CD8-positive, alpha-beta memory T cell (primary cell): Measurements from ENCODE around the gene TMEM179. TPM values are rescaled to one million over a fixed set of nuclear protein-coding genes. Genes with fewer than 3 reads are reported as not detected.

Source experiments
- CTCF ChIA-PET: fragments of 350-600 bp; sonication (Branson Sonifier 250); formaldehyde crosslinking; loops from one replicate; lab custom pipeline; 2021; ENCODE audit warnings: antibody characterized with exemption; lab: Charles Lee
- POLR2A ChIA-PET: fragments of 350-600 bp; sonication (Branson Sonifier 250); formaldehyde crosslinking; loops from one replicate; lab custom pipeline; 2021; ENCODE audit warnings: antibody characterized with exemption; lab: Charles Lee
- DNase-seq, 5 donors: peaks; one replicate each; pipeline versions ENCODE4 v3.0.0 to v3.0.0-alpha.2; 2020 to 2022; ENCODE audit warnings: mixed read lengths in 1 of 5
- H3K27ac ChIP-seq: one replicate; pipeline ENCODE4 v1.7.0; 2013; ENCODE audit warnings: low read depth, mild to moderate bottlenecking, low read length, moderate library complexity
- H3K27me3 ChIP-seq: 2 replicates; pipeline ENCODE4 v1.7.0; 2013; ENCODE audit warnings: low read length, mild to moderate bottlenecking; ENCODE audit not compliant: insufficient read depth, poor library complexity, severe bottlenecking
- H3K36me3 ChIP-seq: 2 replicates; pipeline ENCODE4 v1.7.0; 2013; ENCODE audit warnings: mild to moderate bottlenecking, low read length, moderate library complexity; ENCODE audit not compliant: insufficient read depth
- H3K4me1 ChIP-seq: 2 replicates; pipeline ENCODE4 v1.7.0; 2013; ENCODE audit warnings: mild to moderate bottlenecking, low read length, moderate library complexity; ENCODE audit not compliant: insufficient read depth
- H3K4me3 ChIP-seq: 2 replicates; pipeline ENCODE4 v1.7.0; 2013; ENCODE audit warnings: mild to moderate bottlenecking, low read length
- H3K9me3 ChIP-seq: 2 replicates; pipeline ENCODE4 v1.7.0; 2013; ENCODE audit warnings: mild to moderate bottlenecking, low read length
- H3K27ac Mint-ChIP-seq, 8 donors: one replicate each; pipeline ENCODE4 v1.8.0; 2020 to 2021; ENCODE audit warnings: mixed read lengths in 8 of 8, mild to moderate bottlenecking in 6 of 8, inconsistent platforms in 3 of 8, moderate library complexity in 3 of 8
- H3K27me3 Mint-ChIP-seq, 2 donors: one replicate each; pipeline ENCODE4 v1.8.0; 2020 to 2021; ENCODE audit warnings: mixed read lengths in 2 of 2, mild to moderate bottlenecking in 1 of 2, moderate library complexity in 1 of 2
- H3K36me3 Mint-ChIP-seq, 3 donors: one replicate each; pipeline ENCODE4 v1.8.0; 2020 to 2021; ENCODE audit warnings: mixed read lengths in 3 of 3, inconsistent platforms in 1 of 3, mild to moderate bottlenecking in 1 of 3
- H3K4me1 Mint-ChIP-seq, 3 donors: one replicate each; pipeline ENCODE4 v1.8.0; 2020 to 2021; ENCODE audit warnings: mixed read lengths in 3 of 3, inconsistent platforms in 1 of 3, mild to moderate bottlenecking in 1 of 3
- H3K4me3 Mint-ChIP-seq, 7 donors: one replicate each; pipeline ENCODE4 v1.8.0; 2020 to 2021; ENCODE audit warnings: mixed read lengths in 7 of 7, mild to moderate bottlenecking in 6 of 7, moderate library complexity in 4 of 7, inconsistent platforms in 2 of 7
- H3K9me3 Mint-ChIP-seq, 5 donors: one replicate each; pipeline ENCODE4 v1.8.0; 2020 to 2022; ENCODE audit warnings: mixed read lengths in 5 of 5, mild to moderate bottlenecking in 3 of 5, moderate library complexity in 2 of 5, inconsistent platforms in 1 of 5
- polyA plus RNA-seq: library from polyadenylated mRNA; unstranded; fragments of 300-500 nt; fragmentation: Illumina TruSeq; gene quantifications from one replicate; pipeline ENCODE4 v1.2.3, GENCODE V29; 2021
- total RNA-seq, 2 experiments: library from RNA; stranded (reverse); gene quantifications; one replicate each; pipeline ENCODE4 v1.2.3, GENCODE V29; 2021

Gene TMEM179
- total and polyA plus RNA-seq, 3 experiments from 2014 or later = 0.31 TPM; not detected in 2

DNA sequence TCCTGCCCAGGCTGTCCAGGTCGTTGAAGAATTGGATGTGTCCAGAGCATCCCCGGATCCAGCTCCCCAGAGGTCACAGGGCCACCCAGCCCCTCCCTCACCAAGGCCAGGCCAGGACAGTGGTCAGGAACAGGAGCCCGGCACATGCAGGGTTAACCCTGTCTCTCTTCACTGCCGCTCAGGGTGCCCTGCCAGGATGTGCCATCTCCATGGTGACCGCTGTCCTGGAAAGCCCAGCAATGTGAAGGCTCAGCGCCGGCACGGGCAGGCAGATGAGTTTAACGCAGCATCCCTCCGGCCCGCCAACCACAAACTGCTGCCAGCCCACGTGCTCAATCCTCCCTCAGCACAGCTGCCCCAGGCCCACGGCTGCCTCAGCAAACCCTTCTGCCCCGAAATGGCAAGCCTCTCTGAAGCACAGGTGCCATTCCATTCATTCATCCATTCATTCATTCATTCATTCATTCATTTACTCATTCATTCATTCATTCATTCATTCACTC, 4.4 kb downstream of the TMEM179 start:
- Mint-ChIP-seq H3K4me3 (no peak overlapping the region), H3K27ac (peak overlapping the region in 1 of 8 donors; percentile 18), H3K4me1 (peaks cover 0 to 3% (median 0%) of the 10 kb centered on the region in 3 donors), H3K9me3 (no peaks in the 10 kb centered on the region), H3K36me3 (no peaks in the 10 kb centered on the region), H3K27me3 (peaks cover 23 to 54% of the 10 kb centered on the region in 2 donors)
- Histone ChIP-seq H3K4me1 (no peaks in the 10 kb centered on the region), H3K27me3 (no peaks in the 10 kb centered on the region), H3K4me3 (no peak overlapping the region), H3K36me3 (no peaks in the 10 kb centered on the region), H3K9me3 (no peaks in the 10 kb centered on the region), H3K27ac (no peak overlapping the region)
- ChIA-PET POLR2A (no interaction called here), CTCF (no interaction called here)
- no peak for DNase-seq

DNA sequence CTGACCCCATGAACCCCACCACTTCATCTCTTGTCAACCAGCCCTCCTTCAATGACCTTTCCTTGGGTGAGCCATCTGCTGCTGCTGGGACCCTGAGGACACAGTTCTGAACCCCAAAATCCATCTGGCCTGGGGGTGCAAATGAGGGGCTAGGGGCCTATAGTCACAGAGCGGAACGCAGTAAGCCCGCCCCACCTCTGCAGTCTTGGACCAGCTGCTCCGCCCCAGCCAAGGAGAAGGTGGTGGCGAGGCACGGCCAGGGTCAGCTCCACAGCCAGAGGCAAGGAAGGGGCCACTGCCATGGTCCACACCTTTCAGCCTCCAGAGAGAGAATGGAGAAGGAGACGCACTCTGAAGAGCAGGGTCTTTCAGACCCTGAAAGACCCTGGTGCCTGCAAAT, 5.1 kb downstream of the TMEM179 start:
- Mint-ChIP-seq H3K27ac (no peak overlapping the region), H3K4me3 (no peak overlapping the region), H3K27me3 (peaks cover 19 to 51% of the 10 kb centered on the region in 2 donors), H3K36me3 (no peaks in the 10 kb centered on the region), H3K9me3 (no peaks in the 10 kb centered on the region), H3K4me1 (peaks cover 0 to 3% (median 0%) of the 10 kb centered on the region in 3 donors)
- H3K27me3 ChIP-seq = no peaks in the 10 kb centered on the region
- POLR2A ChIA-PET = no interaction called here
- no peaks in the 10 kb centered on the region for H3K9me3 ChIP-seq
- H3K4me1 ChIP-seq = no peaks in the 10 kb centered on the region
- H3K4me3 ChIP-seq = no peak overlapping the region
- no peaks in the 10 kb centered on the region for H3K36me3 ChIP-seq
- CTCF ChIA-PET = no interaction called here
- DNase-seq = no peak
- no peak overlapping the region for H3K27ac ChIP-seq

DNA sequence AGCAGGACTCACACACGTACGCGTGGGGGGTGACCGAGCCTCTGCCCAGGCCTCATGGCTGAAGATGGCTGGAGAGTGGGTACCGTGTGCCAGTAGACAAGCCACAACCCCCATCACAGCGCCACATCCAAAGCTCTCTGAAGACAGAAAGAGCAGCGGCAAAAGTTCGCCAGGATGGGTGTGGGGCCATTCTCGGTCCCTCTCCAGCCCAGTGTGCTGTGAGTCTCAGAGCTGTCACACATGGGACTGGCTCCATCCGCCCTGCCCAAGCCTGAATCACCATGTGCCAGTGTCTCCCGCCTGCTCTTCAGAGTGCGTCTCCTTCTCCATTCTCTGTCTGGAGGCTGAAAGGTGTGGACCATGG, 5.7 kb downstream of the TMEM179 start:
- H3K4me1 ChIP-seq = no peaks in the 10 kb centered on the region
- H3K9me3 ChIP-seq = no peaks in the 10 kb centered on the region
- no peak overlapping the region for H3K4me3 Mint-ChIP-seq
- DNase-seq = peak in 1 of 5 donors; percentile 26
- H3K4me3 ChIP-seq = no peak overlapping the region
- no peaks in the 10 kb centered on the region for H3K9me3 Mint-ChIP-seq
- H3K27me3 Mint-ChIP-seq = peaks cover 17 to 48% of the 10 kb centered on the region in 2 donors
- H3K4me1 Mint-ChIP-seq = peaks cover 0 to 3% (median 0%) of the 10 kb centered on the region in 3 donors
- H3K27me3 ChIP-seq = no peaks in the 10 kb centered on the region
- ChIA-PET CTCF (no interaction called here), POLR2A (no interaction called here)
- no peak overlapping the region for H3K27ac ChIP-seq
- H3K36me3 Mint-ChIP-seq = no peaks in the 10 kb centered on the region
- no peaks in the 10 kb centered on the region for H3K36me3 ChIP-seq
- H3K27ac Mint-ChIP-seq = no peak overlapping the region

DNA sequence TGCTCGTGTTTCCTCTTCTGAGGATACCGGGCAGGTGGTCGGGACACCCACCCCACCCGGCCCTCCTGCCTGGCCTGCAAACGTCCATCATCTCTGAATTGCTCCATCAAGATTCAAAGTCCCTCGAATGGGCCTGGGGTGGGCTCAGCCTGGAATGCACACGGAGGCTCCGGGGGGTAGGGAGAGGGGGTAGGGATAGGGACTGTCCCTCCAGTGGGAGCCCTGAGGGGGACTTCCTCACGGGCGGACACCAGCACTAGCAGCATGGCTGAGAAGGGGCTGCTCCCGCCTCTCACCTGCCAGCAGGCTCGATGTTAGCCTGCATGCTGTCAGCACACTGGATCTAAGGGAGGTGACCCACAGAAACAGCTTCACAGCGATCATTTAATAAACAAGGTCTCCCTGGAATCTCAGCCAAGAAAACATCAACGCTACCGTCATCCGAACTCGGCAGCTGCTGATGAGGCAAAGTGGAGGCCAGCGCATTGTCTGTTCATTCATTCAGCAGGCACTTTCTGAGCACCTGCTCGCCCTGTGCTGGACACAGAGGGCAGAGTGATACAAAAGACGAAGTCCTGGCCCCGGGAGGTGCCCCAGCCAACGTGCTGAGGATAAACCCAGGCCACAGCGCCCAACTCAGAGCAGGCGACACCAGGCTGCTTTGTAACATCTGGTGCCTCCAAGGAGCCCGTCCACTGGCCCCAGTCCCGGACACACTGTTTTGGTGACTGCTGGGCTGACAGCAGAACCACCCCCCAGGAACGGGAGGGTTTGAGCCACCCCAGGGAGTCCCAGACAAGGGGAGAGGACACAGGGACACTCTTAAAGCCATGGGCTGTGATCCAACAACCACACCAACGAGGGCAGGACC, 6.3 kb downstream of the TMEM179 start:
- no peaks in the 10 kb centered on the region for H3K9me3 Mint-ChIP-seq
- ChIA-PET POLR2A (no interaction called here), CTCF (no interaction called here)
- Histone ChIP-seq H3K9me3 (no peaks in the 10 kb centered on the region), H3K4me3 (no peak overlapping the region), H3K4me1 (no peaks in the 10 kb centered on the region), H3K36me3 (no peaks in the 10 kb centered on the region), H3K27me3 (no peaks in the 10 kb centered on the region), H3K27ac (no peak overlapping the region)
- H3K4me1 Mint-ChIP-seq = peaks cover 0 to 3% (median 0%) of the 10 kb centered on the region in 3 donors
- DNase-seq = peak in 1 of 5 donors; percentile 35
- no peak overlapping the region for H3K27ac Mint-ChIP-seq
- H3K4me3 Mint-ChIP-seq = no peak overlapping the region
- no peaks in the 10 kb centered on the region for H3K36me3 Mint-ChIP-seq
- H3K27me3 Mint-ChIP-seq = peaks cover 14 to 44% of the 10 kb centered on the region in 2 donors

DNA sequence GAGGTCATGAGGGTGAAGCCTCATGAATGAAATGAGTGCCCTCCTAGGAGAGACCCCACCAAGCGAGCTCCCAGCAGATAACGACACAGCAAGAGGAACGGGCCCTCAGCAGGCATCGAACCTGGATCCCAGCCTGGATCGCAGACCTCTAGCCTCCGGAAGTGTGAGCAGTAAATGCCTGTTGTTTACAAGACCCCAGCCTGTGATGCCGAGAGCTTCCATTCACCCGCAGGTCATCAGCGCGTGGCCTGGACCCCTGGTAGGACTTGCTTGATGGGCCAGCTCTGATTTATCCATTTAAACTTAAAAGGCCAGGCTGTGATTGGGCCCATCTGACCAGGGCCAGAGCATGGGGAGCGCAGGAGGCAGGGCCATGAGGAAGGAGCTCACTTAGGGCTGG, 7.0 kb downstream of the TMEM179 start:
- H3K27ac Mint-ChIP-seq = no peak overlapping the region
- no peaks in the 10 kb centered on the region for H3K9me3 Mint-ChIP-seq
- H3K36me3 Mint-ChIP-seq = no peaks in the 10 kb centered on the region
- H3K36me3 ChIP-seq = no peaks in the 10 kb centered on the region
- peaks cover 15 to 41% of the 10 kb centered on the region in 2 donors for H3K27me3 Mint-ChIP-seq
- peaks cover 0 to 3% (median 0%) of the 10 kb centered on the region in 3 donors for H3K4me1 Mint-ChIP-seq
- no peak overlapping the region for H3K27ac ChIP-seq
- peak in 1 of 5 donors; percentile 36 for DNase-seq
- H3K27me3 ChIP-seq = no peaks in the 10 kb centered on the region
- ChIA-PET CTCF (no interaction called here), POLR2A (no interaction called here)
- H3K4me3 ChIP-seq = no peak overlapping the region
- H3K4me3 Mint-ChIP-seq = no peak overlapping the region
- no peaks in the 10 kb centered on the region for H3K9me3 ChIP-seq
- H3K4me1 ChIP-seq = no peaks in the 10 kb centered on the region

DNA sequence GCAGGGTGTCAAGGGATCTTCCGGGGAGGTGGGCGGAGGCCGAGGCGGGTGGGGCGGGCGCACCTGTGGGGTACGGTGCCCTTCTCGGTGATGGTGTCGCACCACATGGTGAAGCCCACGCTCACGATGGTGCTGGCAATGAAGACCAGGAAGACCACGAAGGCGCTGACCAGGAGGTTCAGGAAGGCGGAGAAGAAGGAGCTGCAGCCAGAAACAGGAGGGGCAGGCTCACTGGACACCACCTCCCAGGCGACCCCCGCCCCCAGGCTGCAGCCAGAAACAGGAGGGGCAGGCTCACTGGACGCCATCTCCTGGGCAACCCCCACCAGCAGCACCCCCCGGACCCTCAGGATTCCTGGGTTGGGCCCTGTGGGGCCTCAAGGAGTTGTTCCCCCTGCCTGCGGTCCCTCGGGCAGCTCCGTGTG, 7.6 kb downstream of the TMEM179 start:
- peaks cover 14 to 41% of the 10 kb centered on the region in 2 donors for H3K27me3 Mint-ChIP-seq
- Histone ChIP-seq H3K4me3 (no peak overlapping the region), H3K4me1 (no peaks in the 10 kb centered on the region), H3K27me3 (no peaks in the 10 kb centered on the region), H3K27ac (no peak overlapping the region), H3K36me3 (no peaks in the 10 kb centered on the region), H3K9me3 (no peaks in the 10 kb centered on the region)
- H3K27ac Mint-ChIP-seq = no peak overlapping the region
- H3K36me3 Mint-ChIP-seq = no peaks in the 10 kb centered on the region
- ChIA-PET POLR2A (no interaction called here), CTCF (no interaction called here)
- H3K4me1 Mint-ChIP-seq = peaks cover 0 to 3% (median 0%) of the 10 kb centered on the region in 3 donors
- peak in 1 of 5 donors; percentile 32 for DNase-seq
- no peaks in the 10 kb centered on the region for H3K9me3 Mint-ChIP-seq
- H3K4me3 Mint-ChIP-seq = no peak overlapping the region

DNA sequence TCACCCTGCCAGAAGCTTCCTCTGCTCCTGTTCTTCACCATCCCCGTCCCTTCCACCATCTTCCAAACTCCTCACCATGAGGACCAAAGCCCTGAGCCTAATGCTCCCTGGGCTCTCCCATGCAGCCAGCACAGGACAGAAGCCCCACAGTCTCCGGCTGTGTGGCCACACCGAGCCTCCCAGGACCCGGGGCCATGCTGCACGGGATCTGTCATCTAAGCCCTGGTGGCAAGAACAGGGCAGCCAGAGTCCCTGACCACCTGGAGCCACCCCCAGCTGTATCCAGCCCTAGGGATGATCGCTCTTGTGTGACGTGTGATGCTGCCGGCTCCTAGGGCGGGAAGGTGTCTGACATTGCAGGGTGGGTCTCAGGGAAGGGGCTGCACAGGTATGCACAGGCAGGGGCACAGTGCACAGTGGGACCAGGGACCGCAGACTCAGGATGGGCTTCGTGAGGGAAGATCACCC, 8.1 kb downstream of the TMEM179 start:
- DNase-seq = peak in 1 of 5 donors; percentile 18
- Histone ChIP-seq H3K27ac (no peak overlapping the region), H3K4me3 (no peak overlapping the region), H3K27me3 (no peaks in the 10 kb centered on the region), H3K9me3 (no peaks in the 10 kb centered on the region), H3K36me3 (no peaks in the 10 kb centered on the region), H3K4me1 (no peaks in the 10 kb centered on the region)
- H3K27me3 Mint-ChIP-seq = peaks cover 13 to 40% of the 10 kb centered on the region in 2 donors
- peaks cover 0 to 3% (median 0%) of the 10 kb centered on the region in 3 donors for H3K4me1 Mint-ChIP-seq
- H3K27ac Mint-ChIP-seq = no peak overlapping the region
- H3K4me3 Mint-ChIP-seq = no peak overlapping the region
- ChIA-PET POLR2A (no interaction called here), CTCF (no interaction called here)
- no peaks in the 10 kb centered on the region for H3K36me3 Mint-ChIP-seq
- no peaks in the 10 kb centered on the region for H3K9me3 Mint-ChIP-seq

DNA sequence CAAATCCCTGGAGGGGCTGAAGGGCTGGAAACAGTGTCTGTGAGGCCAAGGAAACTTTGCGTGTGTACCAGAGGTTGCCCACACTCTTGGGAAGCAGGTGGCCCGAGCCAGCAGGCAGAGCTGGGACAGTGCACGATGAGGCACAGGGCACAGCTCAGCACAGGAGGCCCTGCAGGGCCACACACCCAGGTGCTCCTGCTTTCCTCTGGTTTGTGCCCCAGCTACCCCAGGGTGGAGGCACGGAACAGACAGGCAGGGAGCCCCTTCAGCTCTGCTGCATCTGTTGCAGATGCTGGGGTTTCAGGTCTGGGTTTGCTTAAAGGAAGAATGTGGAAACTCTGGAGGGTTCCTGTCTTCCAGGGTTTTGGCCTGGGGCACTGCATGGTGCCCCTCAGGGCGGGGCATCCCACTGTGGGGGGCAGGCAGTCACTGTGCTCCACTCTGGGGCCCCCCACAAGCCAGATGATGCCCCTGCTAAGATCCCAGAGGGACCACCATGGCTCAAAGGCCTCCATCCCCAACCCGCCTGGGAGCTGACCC, 8.6 kb downstream of the TMEM179 start:
- ChIA-PET CTCF (no interaction called here), POLR2A (no interaction called here)
- Mint-ChIP-seq H3K27ac (no peak overlapping the region), H3K4me1 (peaks cover 0 to 3% (median 0%) of the 10 kb centered on the region in 3 donors), H3K9me3 (no peaks in the 10 kb centered on the region), H3K4me3 (no peak overlapping the region), H3K36me3 (no peaks in the 10 kb centered on the region), H3K27me3 (peaks cover 10 to 35% of the 10 kb centered on the region in 2 donors)
- Histone ChIP-seq H3K9me3 (no peaks in the 10 kb centered on the region), H3K27me3 (no peaks in the 10 kb centered on the region), H3K4me1 (no peaks in the 10 kb centered on the region), H3K4me3 (no peak overlapping the region), H3K27ac (no peak overlapping the region), H3K36me3 (no peaks in the 10 kb centered on the region)
- DNase-seq = no peak
